T-helper 1 cell treated with Interleukin-12 subunit alpha and Interleukin-12 subunit beta and Interleukin-4 antibody, amounts not matched to agents 30 μg/mL and 1 μg/mL, for 36 hours (primary cell): ENCODE measurements around the gene KMT2D.

Experiments used
- H3K27ac Mint-ChIP-seq: one replicate; pipeline ENCODE4 v1.8.0; 2021; ENCODE audit warnings: mild to moderate bottlenecking, mixed read lengths
- H3K27me3 Mint-ChIP-seq: one replicate; pipeline ENCODE4 v1.8.0; 2021; ENCODE audit warnings: low read depth, mixed read lengths
- H3K36me3 Mint-ChIP-seq: one replicate; pipeline ENCODE4 v1.8.0; 2021; ENCODE audit warnings: low read depth, mixed read lengths
- H3K4me1 Mint-ChIP-seq: one replicate; pipeline ENCODE4 v1.8.0; 2021; ENCODE audit warnings: low read depth, mixed read lengths
- H3K4me3 Mint-ChIP-seq: one replicate; pipeline ENCODE4 v1.8.0; 2021; ENCODE audit warnings: mild to moderate bottlenecking, moderate library complexity, mixed read lengths
- H3K9me3 Mint-ChIP-seq: one replicate; pipeline ENCODE4 v1.8.0; 2021; ENCODE audit warnings: mixed read lengths

Gene KMT2D

GRCh38 chr12:49092816-49093406, 32.3 kb upstream of the KMT2D start:
- Mint-ChIP-seq H3K4me3 (no peak overlapping the region), H3K36me3 (peaks cover 16% of the 10 kb centered on the region), H3K27ac (no peak overlapping the region), H3K27me3 (peaks cover 65% of the 10 kb centered on the region), H3K4me1 (peaks cover 40% of the 10 kb centered on the region), H3K9me3 (no peaks in the 10 kb centered on the region)

GRCh38 chr12:49092086-49092815, 31.7 kb upstream of the KMT2D start:
- Mint-ChIP-seq H3K4me1 (peaks cover 45% of the 10 kb centered on the region), H3K4me3 (peak overlapping the region; percentile 65), H3K36me3 (peaks cover 15% of the 10 kb centered on the region), H3K27me3 (peaks cover 65% of the 10 kb centered on the region), H3K27ac (no peak overlapping the region), H3K9me3 (no peaks in the 10 kb centered on the region)

- Mint-ChIP-seq H3K27me3 (peaks cover 65% of the 10 kb centered on the region), H3K36me3 (peaks cover 14% of the 10 kb centered on the region), H3K9me3 (no peaks in the 10 kb centered on the region), H3K4me1 (peaks cover 49% of the 10 kb centered on the region), H3K27ac (no peak overlapping the region), H3K4me3 (no peak overlapping the region)
Measured at GRCh38 chr12:49091836-49092085, 31.2 kb upstream of the KMT2D start.

GRCh38 chr12:49091056-49091835, 30.7 kb upstream of the KMT2D start:
- H3K9me3 Mint-ChIP-seq, result no peaks in the 10 kb centered on the region
- H3K4me1 Mint-ChIP-seq, result peaks cover 51% of the 10 kb centered on the region
- H3K36me3 Mint-ChIP-seq, result peaks cover 9% of the 10 kb centered on the region
- peaks cover 65% of the 10 kb centered on the region for H3K27me3 Mint-ChIP-seq
- H3K4me3 Mint-ChIP-seq, result no peak overlapping the region
- H3K27ac Mint-ChIP-seq, result no peak overlapping the region

- H3K36me3 Mint-ChIP-seq, result peaks cover 2% of the 10 kb centered on the region
- H3K27me3 Mint-ChIP-seq, result peaks cover 58% of the 10 kb centered on the region
- H3K4me1 Mint-ChIP-seq, result peaks cover 51% of the 10 kb centered on the region
- peak overlapping the region; percentile 81 for H3K4me3 Mint-ChIP-seq
- peak overlapping the region; percentile 65 for H3K27ac Mint-ChIP-seq
- H3K9me3 Mint-ChIP-seq, result no peaks in the 10 kb centered on the region
Measured at GRCh38 chr12:49089821-49090773, 29.5 kb upstream of the KMT2D start.

GRCh38 chr12:49088932-49089330, 28.3 kb upstream of the KMT2D start:
- H3K4me1 Mint-ChIP-seq, result peaks cover 50% of the 10 kb centered on the region
- no peak overlapping the region for H3K27ac Mint-ChIP-seq
- H3K36me3 Mint-ChIP-seq, result no peaks in the 10 kb centered on the region
- no peaks in the 10 kb centered on the region for H3K9me3 Mint-ChIP-seq
- no peak overlapping the region for H3K4me3 Mint-ChIP-seq
- peaks cover 52% of the 10 kb centered on the region for H3K27me3 Mint-ChIP-seq

- Mint-ChIP-seq H3K36me3 (no peaks in the 10 kb centered on the region), H3K9me3 (no peaks in the 10 kb centered on the region), H3K27ac (no peak overlapping the region), H3K4me1 (peaks cover 44% of the 10 kb centered on the region), H3K27me3 (peaks cover 46% of the 10 kb centered on the region), H3K4me3 (peak overlapping the region; percentile 34)
Measured at GRCh38 chr12:49088150-49088931, 27.7 kb upstream of the KMT2D start.

GRCh38 chr12:49086116-49086515, 25.5 kb upstream of the KMT2D start:
- no peak overlapping the region for H3K27ac Mint-ChIP-seq
- H3K36me3 Mint-ChIP-seq, result no peaks in the 10 kb centered on the region
- H3K4me3 Mint-ChIP-seq, result no peak overlapping the region
- H3K9me3 Mint-ChIP-seq, result no peaks in the 10 kb centered on the region
- peaks cover 31% of the 10 kb centered on the region for H3K27me3 Mint-ChIP-seq
- H3K4me1 Mint-ChIP-seq, result peaks cover 34% of the 10 kb centered on the region

- Mint-ChIP-seq H3K4me3 (no peak overlapping the region), H3K27ac (no peak overlapping the region), H3K27me3 (peaks cover 17% of the 10 kb centered on the region), H3K4me1 (peaks cover 21% of the 10 kb centered on the region), H3K36me3 (no peaks in the 10 kb centered on the region), H3K9me3 (no peaks in the 10 kb centered on the region)
Measured at GRCh38 chr12:49084438-49084837, 23.8 kb upstream of the KMT2D start.

GRCh38 chr12:49079793-49080192, 19.2 kb upstream of the KMT2D start:
- Mint-ChIP-seq H3K36me3 (no peaks in the 10 kb centered on the region), H3K27ac (no peak overlapping the region), H3K9me3 (no peaks in the 10 kb centered on the region), H3K4me3 (no peak overlapping the region), H3K4me1 (no peaks in the 10 kb centered on the region), H3K27me3 (peaks cover 7% of the 10 kb centered on the region)

GRCh38 chr12:49070971-49071370, 10.4 kb upstream of the KMT2D start:
- no peaks in the 10 kb centered on the region for H3K27me3 Mint-ChIP-seq
- peak overlapping the region; percentile 7 for H3K27ac Mint-ChIP-seq
- no peaks in the 10 kb centered on the region for H3K9me3 Mint-ChIP-seq
- peaks cover 2% of the 10 kb centered on the region for H3K36me3 Mint-ChIP-seq
- peaks cover 22% of the 10 kb centered on the region for H3K4me1 Mint-ChIP-seq
- H3K4me3 Mint-ChIP-seq, result no peak overlapping the region

- Mint-ChIP-seq H3K27me3 (no peaks in the 10 kb centered on the region), H3K9me3 (no peaks in the 10 kb centered on the region), H3K4me1 (peaks cover 22% of the 10 kb centered on the region), H3K36me3 (peaks cover 6% of the 10 kb centered on the region), H3K4me3 (peak within 1 kb of the TSS; percentile 100), H3K27ac (peak within 1 kb of the TSS; percentile 98)
Measured at GRCh38 chr12:49069507-49070346, 9.1 kb upstream of the KMT2D start, which contains the start of gene RHEBL1. Gene RHEBL1 (minus strand): TSS chr12:49069979. CDS start chr12:49069785, 194 bp downstream.
